ENCODE results near the gene WDR70.
"Not testable (repeated sequence)": the region's sequence is repeated elsewhere in the genome, so short reads cannot be mapped to it uniquely, and the experiment has no call there.

The WDR70 gene

DNA sequence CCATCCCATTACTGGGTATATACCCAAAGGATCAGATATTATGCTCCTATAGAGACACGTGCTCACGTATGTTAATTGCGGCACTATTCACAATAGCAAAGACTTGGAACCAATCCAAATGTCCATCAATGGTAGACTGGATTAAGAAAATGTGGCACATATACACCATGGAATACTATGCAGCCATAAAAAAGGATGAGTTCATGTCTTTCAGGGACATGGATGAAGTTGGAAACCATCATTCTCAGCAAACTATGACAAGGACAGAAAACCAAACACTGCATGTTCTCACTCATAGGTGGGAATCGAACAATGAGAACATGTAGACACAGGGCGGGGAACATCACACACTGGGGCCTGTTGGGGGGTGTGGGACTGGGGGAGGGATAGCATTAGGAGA is 315.2 kb downstream of the WDR70 start:
- not testable (repeated sequence) for H3K9me3 ChIP-seq (ENCODE audit: control insufficient read depth in 2 of 2, low read length in 2 of 2); H3K4me1 ChIP-seq (ENCODE audit: control insufficient read depth in 2 of 2, insufficient read depth in 2 of 2, low read length in 2 of 2); H3K4me3 ChIP-seq (ENCODE audit: low read length in 2 of 2); H3K27me3 ChIP-seq (ENCODE audit: control insufficient read depth in 2 of 2, insufficient read depth in 2 of 2, low read length in 2 of 2); H3K36me3 ChIP-seq (ENCODE audit: control insufficient read depth in 2 of 2, insufficient read depth in 2 of 2, low read length in 2 of 2); H3K27ac ChIP-seq (ENCODE audit: low read depth in 2 of 2, low read length in 2 of 2); H3K9ac ChIP-seq (ENCODE audit: low read depth in 1 of 2, low read length in 2 of 2)

DNA sequence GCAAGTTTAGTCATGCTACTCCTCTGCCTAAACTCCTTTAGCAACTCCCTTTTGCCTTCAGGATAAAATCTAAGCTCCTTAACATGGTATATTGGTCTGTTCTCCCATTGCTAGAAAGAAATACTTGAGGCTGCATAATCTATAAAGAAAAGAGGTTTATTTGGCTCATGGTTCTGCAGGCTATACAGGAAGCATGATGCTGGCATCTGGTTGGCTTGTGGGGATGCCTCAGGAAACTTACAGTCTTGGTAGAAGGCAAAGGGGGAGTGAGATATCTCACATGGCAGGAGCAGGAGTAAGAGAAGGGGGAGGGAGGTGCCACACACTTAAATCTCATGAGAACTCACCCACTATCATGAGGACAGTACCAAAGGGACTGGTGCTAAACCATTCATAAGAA is 315.7 kb downstream of the WDR70 start:
- Histone ChIP-seq H3K9me3 (ENCODE audit: control insufficient read depth in 2 of 2, low read length in 2 of 2) (no peaks in the 10 kb centered on the region), H3K36me3 (ENCODE audit: control insufficient read depth in 2 of 2, insufficient read depth in 2 of 2, low read length in 2 of 2) (no peaks in the 10 kb centered on the region), H3K27ac (ENCODE audit: low read depth in 2 of 2, low read length in 2 of 2) (no peak overlapping the region), H3K4me1 (ENCODE audit: control insufficient read depth in 2 of 2, insufficient read depth in 2 of 2, low read length in 2 of 2) (no peaks in the 10 kb centered on the region), H3K4me3 (ENCODE audit: low read length in 2 of 2) (no peak overlapping the region), H3K27me3 (ENCODE audit: control insufficient read depth in 2 of 2, insufficient read depth in 2 of 2, low read length in 2 of 2) (no peaks in the 10 kb centered on the region), H3K9ac (ENCODE audit: low read depth in 1 of 2, low read length in 2 of 2) (no peak overlapping the region)

DNA sequence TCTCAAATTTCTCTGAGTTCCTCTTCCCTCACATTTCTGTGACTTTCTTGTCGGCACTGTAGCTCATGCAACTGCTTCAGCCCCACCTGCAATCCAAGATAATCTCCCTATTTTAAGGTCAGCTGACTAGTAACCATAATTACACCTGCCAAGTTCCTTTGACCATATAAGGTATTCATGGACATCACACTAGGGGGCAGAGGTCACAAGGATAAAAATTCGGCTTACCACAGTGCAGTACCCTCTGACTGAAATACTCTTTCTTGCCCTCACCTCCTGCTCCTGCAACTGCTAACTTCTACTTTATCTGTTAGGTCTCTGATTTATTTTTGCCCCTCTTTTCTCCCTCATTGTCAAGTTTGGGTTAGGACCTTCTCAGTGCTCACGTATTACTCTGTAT is 316.5 kb downstream of the WDR70 start:
- Histone ChIP-seq H3K4me3 (ENCODE audit: low read length in 2 of 2) (no peak overlapping the region), H3K36me3 (ENCODE audit: control insufficient read depth in 2 of 2, insufficient read depth in 2 of 2, low read length in 2 of 2) (no peaks in the 10 kb centered on the region), H3K9ac (ENCODE audit: low read depth in 1 of 2, low read length in 2 of 2) (no peak overlapping the region), H3K4me1 (ENCODE audit: control insufficient read depth in 2 of 2, insufficient read depth in 2 of 2, low read length in 2 of 2) (no peaks in the 10 kb centered on the region), H3K9me3 (ENCODE audit: control insufficient read depth in 2 of 2, low read length in 2 of 2) (no peaks in the 10 kb centered on the region), H3K27me3 (ENCODE audit: control insufficient read depth in 2 of 2, insufficient read depth in 2 of 2, low read length in 2 of 2) (no peaks in the 10 kb centered on the region), H3K27ac (ENCODE audit: low read depth in 2 of 2, low read length in 2 of 2) (no peak overlapping the region)

DNA sequence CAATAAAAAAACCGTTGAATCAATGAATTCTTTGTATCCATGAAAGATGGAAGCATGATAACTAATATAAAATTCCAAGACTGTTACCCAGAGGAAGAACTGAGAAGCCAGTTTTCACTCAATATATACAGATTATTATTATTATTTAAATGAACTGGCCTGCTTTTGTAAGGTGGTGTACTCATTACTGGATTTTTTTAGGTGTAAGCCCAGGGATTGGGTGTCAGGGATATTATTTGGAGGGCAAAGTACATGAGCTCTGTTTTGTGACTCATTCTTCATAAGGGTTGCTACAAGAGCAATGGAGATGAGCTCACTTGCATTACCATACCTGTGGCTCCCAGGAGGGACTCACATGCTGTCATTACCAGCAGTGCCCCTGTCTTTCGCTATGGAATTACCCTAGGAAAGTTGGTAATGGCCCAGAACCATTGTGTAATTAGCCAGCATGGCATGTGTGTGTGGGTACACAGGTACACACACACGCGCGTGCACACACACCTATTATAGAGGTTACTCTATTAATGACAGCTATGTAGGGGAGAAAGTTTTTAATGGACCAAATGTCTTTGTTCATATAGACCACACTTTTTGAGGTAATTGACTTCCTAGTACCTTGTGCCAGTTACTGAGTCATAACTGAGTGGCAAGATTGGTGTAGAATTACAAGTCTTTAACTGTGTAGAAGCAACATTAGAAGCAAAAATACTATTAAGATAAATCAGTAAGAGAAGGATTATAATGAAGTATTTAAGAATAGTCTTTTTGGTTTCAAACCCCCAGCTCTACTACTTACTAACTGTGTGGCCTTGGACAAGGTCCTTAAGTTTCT is 317.3 kb downstream of the WDR70 start:
- Histone ChIP-seq H3K36me3 (ENCODE audit: control insufficient read depth in 2 of 2, insufficient read depth in 2 of 2, low read length in 2 of 2) (no peaks in the 10 kb centered on the region), H3K4me3 (ENCODE audit: low read length in 2 of 2) (no peak overlapping the region), H3K4me1 (ENCODE audit: control insufficient read depth in 2 of 2, insufficient read depth in 2 of 2, low read length in 2 of 2) (no peaks in the 10 kb centered on the region), H3K9ac (ENCODE audit: low read depth in 1 of 2, low read length in 2 of 2) (no peak overlapping the region), H3K27me3 (ENCODE audit: control insufficient read depth in 2 of 2, insufficient read depth in 2 of 2, low read length in 2 of 2) (no peaks in the 10 kb centered on the region), H3K27ac (ENCODE audit: low read depth in 2 of 2, low read length in 2 of 2) (no peak overlapping the region), H3K9me3 (ENCODE audit: control insufficient read depth in 2 of 2, low read length in 2 of 2) (no peaks in the 10 kb centered on the region)

DNA sequence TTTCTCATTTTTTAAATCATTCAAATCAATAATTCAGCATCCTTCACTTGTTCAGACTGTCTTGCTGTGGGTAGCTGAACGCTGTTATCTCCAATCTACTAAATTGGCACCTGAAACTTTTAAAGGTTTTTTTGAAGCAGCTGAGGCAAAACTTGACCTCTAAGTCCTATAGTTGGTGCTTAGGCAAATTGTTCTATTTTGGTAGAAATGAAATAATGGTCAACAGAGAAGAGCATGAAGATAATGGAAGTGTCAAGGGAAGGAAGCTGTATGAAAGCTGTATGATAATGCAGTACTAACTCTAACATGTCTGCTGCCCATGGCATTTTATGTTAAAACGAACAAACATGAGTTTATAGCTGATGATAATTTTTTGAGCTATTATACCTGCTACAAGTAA is 322.8 kb downstream of the WDR70 start:
- no peak overlapping the region for H3K9ac ChIP-seq (ENCODE audit: low read depth in 1 of 2, low read length in 2 of 2)
- H3K4me1 ChIP-seq (ENCODE audit: control insufficient read depth in 2 of 2, insufficient read depth in 2 of 2, low read length in 2 of 2) = no peaks in the 10 kb centered on the region
- no peaks in the 10 kb centered on the region for H3K27me3 ChIP-seq (ENCODE audit: control insufficient read depth in 2 of 2, insufficient read depth in 2 of 2, low read length in 2 of 2)
- no peak overlapping the region for H3K27ac ChIP-seq (ENCODE audit: low read depth in 2 of 2, low read length in 2 of 2)
- H3K36me3 ChIP-seq (ENCODE audit: control insufficient read depth in 2 of 2, insufficient read depth in 2 of 2, low read length in 2 of 2) = no peaks in the 10 kb centered on the region
- H3K4me3 ChIP-seq (ENCODE audit: low read length in 2 of 2) = no peak overlapping the region
- no peaks in the 10 kb centered on the region for H3K9me3 ChIP-seq (ENCODE audit: control insufficient read depth in 2 of 2, low read length in 2 of 2)

DNA sequence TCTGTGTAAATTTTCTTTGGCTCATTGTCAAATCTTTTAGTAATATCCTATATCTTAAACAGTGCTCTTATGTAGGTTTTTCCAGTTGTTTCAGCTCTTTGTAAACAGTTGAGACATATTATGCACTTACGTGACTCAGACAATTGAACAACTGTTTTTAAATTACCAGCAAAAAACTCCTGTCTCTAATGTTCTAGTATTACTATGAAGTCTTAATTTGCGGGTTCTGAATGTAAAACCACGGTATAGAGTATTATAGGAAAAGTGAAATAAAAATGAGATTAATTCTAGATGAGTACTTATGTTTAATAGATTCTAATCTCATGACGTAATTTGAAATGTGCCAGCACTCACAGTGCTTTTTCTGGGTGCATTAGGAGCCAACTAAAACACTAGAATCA is 324.7 kb downstream of the WDR70 start:
- Histone ChIP-seq H3K9me3 (ENCODE audit: control insufficient read depth in 2 of 2, low read length in 2 of 2) (no peaks in the 10 kb centered on the region), H3K4me1 (ENCODE audit: control insufficient read depth in 2 of 2, insufficient read depth in 2 of 2, low read length in 2 of 2) (no peaks in the 10 kb centered on the region), H3K9ac (ENCODE audit: low read depth in 1 of 2, low read length in 2 of 2) (no peak overlapping the region), H3K27ac (ENCODE audit: low read depth in 2 of 2, low read length in 2 of 2) (no peak overlapping the region), H3K27me3 (ENCODE audit: control insufficient read depth in 2 of 2, insufficient read depth in 2 of 2, low read length in 2 of 2) (no peaks in the 10 kb centered on the region), H3K4me3 (ENCODE audit: low read length in 2 of 2) (no peak overlapping the region), H3K36me3 (ENCODE audit: control insufficient read depth in 2 of 2, insufficient read depth in 2 of 2, low read length in 2 of 2) (no peaks in the 10 kb centered on the region)

DNA sequence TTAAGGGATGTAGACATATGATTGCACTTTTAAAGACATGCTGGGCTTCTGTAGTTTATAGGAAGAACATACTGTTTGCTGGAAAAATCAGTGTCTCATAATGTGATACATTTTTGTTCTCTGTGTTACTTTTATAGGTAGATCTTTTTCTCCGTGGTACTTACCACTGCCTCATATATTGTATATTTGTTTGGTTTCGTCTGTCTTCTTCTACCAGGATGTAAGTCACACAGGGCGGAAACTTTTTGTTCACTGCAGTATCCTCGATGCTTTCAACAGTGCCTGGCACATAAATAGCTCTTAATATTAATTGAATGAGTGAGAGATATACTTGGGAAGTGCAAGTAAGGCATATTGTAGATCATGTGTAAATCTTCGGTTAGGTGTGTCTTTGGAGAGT is 325.3 kb downstream of the WDR70 start:
- no peaks in the 10 kb centered on the region for H3K27me3 ChIP-seq (ENCODE audit: control insufficient read depth in 2 of 2, insufficient read depth in 2 of 2, low read length in 2 of 2)
- H3K4me3 ChIP-seq (ENCODE audit: low read length in 2 of 2) = no peak overlapping the region
- H3K9ac ChIP-seq (ENCODE audit: low read depth in 1 of 2, low read length in 2 of 2) = no peak overlapping the region
- H3K36me3 ChIP-seq (ENCODE audit: control insufficient read depth in 2 of 2, insufficient read depth in 2 of 2, low read length in 2 of 2) = no peaks in the 10 kb centered on the region
- H3K4me1 ChIP-seq (ENCODE audit: control insufficient read depth in 2 of 2, insufficient read depth in 2 of 2, low read length in 2 of 2) = no peaks in the 10 kb centered on the region
- no peaks in the 10 kb centered on the region for H3K9me3 ChIP-seq (ENCODE audit: control insufficient read depth in 2 of 2, low read length in 2 of 2)
- no peak overlapping the region for H3K27ac ChIP-seq (ENCODE audit: low read depth in 2 of 2, low read length in 2 of 2)

DNA sequence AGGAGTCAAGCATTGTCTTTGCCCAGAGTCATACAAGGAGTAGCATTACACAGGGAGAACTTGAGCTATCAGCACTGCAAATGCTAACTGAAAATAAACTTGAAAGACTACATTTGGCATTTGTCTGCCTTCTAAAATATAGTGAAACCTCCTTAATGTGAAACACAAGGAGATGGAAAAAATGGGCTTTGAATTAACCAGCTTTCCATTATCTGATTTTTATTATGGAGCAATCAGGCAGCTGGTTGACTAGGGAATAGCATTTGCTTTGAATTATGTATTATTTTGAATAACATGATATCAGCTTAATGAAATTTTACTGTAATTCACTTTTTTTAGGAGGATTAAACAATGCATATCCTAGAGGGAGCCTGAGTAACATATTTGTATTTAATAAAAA is 329.9 kb downstream of the WDR70 start:
- Histone ChIP-seq H3K4me3 (ENCODE audit: low read length in 2 of 2) (no peak overlapping the region), H3K9me3 (ENCODE audit: control insufficient read depth in 2 of 2, low read length in 2 of 2) (no peaks in the 10 kb centered on the region), H3K27ac (ENCODE audit: low read depth in 2 of 2, low read length in 2 of 2) (no peak overlapping the region), H3K9ac (ENCODE audit: low read depth in 1 of 2, low read length in 2 of 2) (no peak overlapping the region), H3K4me1 (ENCODE audit: control insufficient read depth in 2 of 2, insufficient read depth in 2 of 2, low read length in 2 of 2) (no peaks in the 10 kb centered on the region), H3K27me3 (ENCODE audit: control insufficient read depth in 2 of 2, insufficient read depth in 2 of 2, low read length in 2 of 2) (no peaks in the 10 kb centered on the region), H3K36me3 (ENCODE audit: control insufficient read depth in 2 of 2, insufficient read depth in 2 of 2, low read length in 2 of 2) (no peaks in the 10 kb centered on the region)

DNA sequence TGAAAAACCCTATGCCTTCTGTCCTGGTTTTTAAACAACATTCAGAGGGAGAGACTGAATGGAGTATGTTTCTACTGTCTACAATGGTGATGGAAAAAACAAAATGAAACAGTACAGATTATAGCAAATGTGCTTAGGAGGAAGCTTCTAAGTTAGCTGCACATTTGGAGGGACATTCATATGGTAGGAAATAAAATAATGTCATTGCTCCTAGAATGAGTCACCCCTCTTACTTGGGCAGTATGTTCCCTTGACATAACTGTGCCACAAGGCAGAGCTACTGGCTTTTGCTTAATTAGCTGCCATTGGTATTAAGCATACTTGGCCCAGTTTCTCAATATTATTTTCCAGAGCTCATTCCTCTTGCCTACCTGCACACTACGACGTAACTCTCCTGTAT is 331.8 kb downstream of the WDR70 start:
- Histone ChIP-seq H3K27ac (ENCODE audit: low read depth in 2 of 2, low read length in 2 of 2) (no peak overlapping the region), H3K36me3 (ENCODE audit: control insufficient read depth in 2 of 2, insufficient read depth in 2 of 2, low read length in 2 of 2) (no peaks in the 10 kb centered on the region), H3K9me3 (ENCODE audit: control insufficient read depth in 2 of 2, low read length in 2 of 2) (no peaks in the 10 kb centered on the region), H3K27me3 (ENCODE audit: control insufficient read depth in 2 of 2, insufficient read depth in 2 of 2, low read length in 2 of 2) (no peaks in the 10 kb centered on the region), H3K4me1 (ENCODE audit: control insufficient read depth in 2 of 2, insufficient read depth in 2 of 2, low read length in 2 of 2) (no peaks in the 10 kb centered on the region), H3K4me3 (ENCODE audit: low read length in 2 of 2) (no peak overlapping the region), H3K9ac (ENCODE audit: low read depth in 1 of 2, low read length in 2 of 2) (no peak overlapping the region)

DNA sequence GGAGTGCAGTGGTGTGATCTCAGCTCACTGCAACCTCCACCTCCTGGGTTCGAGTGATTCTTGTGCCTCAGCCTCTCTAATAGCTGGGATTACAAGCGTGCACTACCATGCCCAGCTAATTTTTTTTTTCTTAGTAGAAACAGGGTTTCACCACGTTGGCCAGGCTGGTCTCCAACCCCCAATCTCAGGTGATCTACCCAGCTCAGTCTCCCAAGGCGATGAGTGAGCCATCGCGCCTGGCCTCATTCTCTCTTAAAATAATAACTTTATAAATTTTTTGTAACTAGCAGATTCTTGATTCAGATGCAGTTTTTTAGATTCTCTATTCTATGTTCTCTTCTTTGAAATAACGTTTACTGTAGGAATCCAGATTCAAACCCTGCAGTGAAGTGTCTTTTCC is 333.6 kb downstream of the WDR70 start:
- no peaks in the 10 kb centered on the region for H3K36me3 ChIP-seq (ENCODE audit: control insufficient read depth in 2 of 2, insufficient read depth in 2 of 2, low read length in 2 of 2)
- no peaks in the 10 kb centered on the region for H3K27me3 ChIP-seq (ENCODE audit: control insufficient read depth in 2 of 2, insufficient read depth in 2 of 2, low read length in 2 of 2)
- peaks cover 7% of the 10 kb centered on the region in 2 donors for H3K4me1 ChIP-seq (ENCODE audit: control insufficient read depth in 2 of 2, insufficient read depth in 2 of 2, low read length in 2 of 2)
- H3K27ac ChIP-seq (ENCODE audit: low read depth in 2 of 2, low read length in 2 of 2) = no peak overlapping the region
- H3K9me3 ChIP-seq (ENCODE audit: control insufficient read depth in 2 of 2, low read length in 2 of 2) = no peaks in the 10 kb centered on the region
- no peak overlapping the region for H3K9ac ChIP-seq (ENCODE audit: low read depth in 1 of 2, low read length in 2 of 2)
- no peak overlapping the region for H3K4me3 ChIP-seq (ENCODE audit: low read length in 2 of 2)

Data from mucosa of rectum (tissue), 2 donors.